Measurements from ENCODE around the gene UNC80.

UNC80 gene

DNA sequence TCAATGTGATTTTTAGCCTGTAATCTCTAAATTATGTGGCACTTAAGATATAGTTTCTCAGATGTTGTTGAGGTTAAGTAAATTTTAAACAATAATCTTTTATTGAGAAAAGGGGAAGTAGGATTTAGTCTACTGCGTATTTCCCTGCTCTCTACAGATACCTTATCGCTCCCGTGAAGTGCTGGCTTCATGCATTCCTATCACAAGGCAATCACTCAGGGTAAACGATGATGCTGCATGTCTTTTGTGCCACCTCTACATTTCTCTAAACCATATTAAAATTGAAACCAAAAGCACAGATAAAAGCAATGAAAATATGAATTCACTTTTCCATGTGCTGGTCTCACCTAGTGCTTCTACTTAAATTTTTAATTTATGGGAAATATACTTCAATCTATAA is 216.4 kb downstream of the UNC80 start:
- H3K36me3 ChIP-seq (ENCODE audit: control insufficient read depth, insufficient read depth, low read length) = no peaks in the 10 kb centered on the region
- no peaks in the 10 kb centered on the region for H3K27me3 ChIP-seq (ENCODE audit: control insufficient read depth, insufficient read depth, low read length)
- H3K4me1 ChIP-seq (ENCODE audit: control insufficient read depth, insufficient read depth, low read length) = no peaks in the 10 kb centered on the region
- no peaks in the 10 kb centered on the region for H3K9me3 ChIP-seq (ENCODE audit: control insufficient read depth, insufficient read depth, low read depth, low read length)
- no peak overlapping the region for H3K27ac ChIP-seq (ENCODE audit: low read depth, low read length)
- no peak overlapping the region for H3K4me3 ChIP-seq (ENCODE audit: low read depth, low read length)
- H3K9ac ChIP-seq (ENCODE audit: low read length) = no peak overlapping the region

DNA sequence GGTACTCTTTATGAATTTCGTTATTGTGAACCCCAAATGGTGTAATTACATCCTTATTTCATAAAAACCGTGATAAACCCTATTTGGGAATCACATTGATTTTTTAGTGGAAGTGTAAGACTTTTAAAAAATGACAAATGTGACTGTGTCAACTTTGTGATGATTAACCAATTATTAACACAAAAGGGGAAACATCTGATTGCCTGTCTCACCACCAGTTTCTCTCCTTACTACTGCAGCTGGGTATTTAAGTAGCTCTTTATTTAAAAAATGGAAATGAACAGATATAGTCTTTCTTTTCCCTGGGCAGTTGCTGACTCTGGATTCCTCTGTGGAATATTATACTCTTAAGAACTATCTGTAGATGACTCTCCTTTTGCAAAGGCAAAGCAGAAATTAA is 219.2 kb downstream of the UNC80 start:
- no peak overlapping the region for H3K27ac ChIP-seq (ENCODE audit: low read depth, low read length)
- no peaks in the 10 kb centered on the region for H3K27me3 ChIP-seq (ENCODE audit: control insufficient read depth, insufficient read depth, low read length)
- no peak overlapping the region for H3K9ac ChIP-seq (ENCODE audit: low read length)
- H3K9me3 ChIP-seq (ENCODE audit: control insufficient read depth, insufficient read depth, low read depth, low read length) = no peaks in the 10 kb centered on the region
- no peaks in the 10 kb centered on the region for H3K36me3 ChIP-seq (ENCODE audit: control insufficient read depth, insufficient read depth, low read length)
- H3K4me1 ChIP-seq (ENCODE audit: control insufficient read depth, insufficient read depth, low read length) = no peaks in the 10 kb centered on the region
- H3K4me3 ChIP-seq (ENCODE audit: low read depth, low read length) = no peak overlapping the region

DNA sequence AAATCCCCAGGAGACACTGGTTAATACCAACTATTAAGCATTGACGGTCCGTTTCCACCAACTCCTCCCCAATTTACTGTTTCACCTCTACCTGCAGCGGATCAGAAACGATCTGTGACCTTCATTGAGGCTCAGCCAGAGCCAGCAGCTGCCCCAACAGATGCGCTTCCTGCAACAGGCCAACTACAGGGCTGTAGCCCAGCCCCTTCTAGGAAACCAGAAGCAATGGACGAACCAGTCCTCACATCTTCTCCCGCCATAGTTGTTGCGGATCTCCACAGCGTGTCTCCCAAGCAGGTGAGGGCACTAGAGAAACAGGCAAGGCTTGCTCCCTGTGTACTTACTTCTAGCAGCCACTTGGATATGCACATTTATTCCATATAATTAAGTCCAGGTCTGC is 222.3 kb downstream of the UNC80 start:
- H3K36me3 ChIP-seq (ENCODE audit: control insufficient read depth, insufficient read depth, low read length) = no peaks in the 10 kb centered on the region
- H3K27ac ChIP-seq (ENCODE audit: low read depth, low read length) = no peak overlapping the region
- H3K4me3 ChIP-seq (ENCODE audit: low read depth, low read length) = no peak overlapping the region
- H3K9me3 ChIP-seq (ENCODE audit: control insufficient read depth, insufficient read depth, low read depth, low read length) = no peaks in the 10 kb centered on the region
- H3K9ac ChIP-seq (ENCODE audit: low read length) = no peak overlapping the region
- no peaks in the 10 kb centered on the region for H3K27me3 ChIP-seq (ENCODE audit: control insufficient read depth, insufficient read depth, low read length)
- H3K4me1 ChIP-seq (ENCODE audit: control insufficient read depth, insufficient read depth, low read length) = no peaks in the 10 kb centered on the region

DNA sequence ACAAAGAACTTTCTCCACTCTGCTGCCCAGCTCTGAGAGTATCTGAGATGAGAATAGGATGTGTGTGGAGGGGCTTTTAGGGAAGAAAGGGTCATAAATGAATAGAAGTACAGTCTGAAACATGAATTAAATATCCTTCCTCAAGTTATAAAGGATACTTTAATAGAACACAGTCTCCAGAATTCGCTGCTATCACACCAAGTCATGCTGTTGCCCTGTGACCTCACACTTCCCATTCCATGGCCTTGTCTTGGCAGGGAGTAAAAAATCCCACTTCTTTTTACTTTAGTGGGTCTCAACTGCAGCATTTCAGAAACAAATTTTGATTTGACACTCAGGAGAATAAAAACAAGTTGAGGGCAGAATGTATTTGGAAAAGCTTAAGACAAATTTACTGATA is 227.0 kb downstream of the UNC80 start:
- Histone ChIP-seq H3K9ac (ENCODE audit: low read length) (no peak overlapping the region), H3K4me3 (ENCODE audit: low read depth, low read length) (no peak overlapping the region), H3K36me3 (ENCODE audit: control insufficient read depth, insufficient read depth, low read length) (no peaks in the 10 kb centered on the region), H3K27me3 (ENCODE audit: control insufficient read depth, insufficient read depth, low read length) (no peaks in the 10 kb centered on the region), H3K4me1 (ENCODE audit: control insufficient read depth, insufficient read depth, low read length) (0 out of 2 replicates have a peak, but pooled peaks cover 4% of the 10 kb centered on the region), H3K9me3 (ENCODE audit: control insufficient read depth, insufficient read depth, low read depth, low read length) (no peaks in the 10 kb centered on the region), H3K27ac (ENCODE audit: low read depth, low read length) (no peak overlapping the region)

DNA sequence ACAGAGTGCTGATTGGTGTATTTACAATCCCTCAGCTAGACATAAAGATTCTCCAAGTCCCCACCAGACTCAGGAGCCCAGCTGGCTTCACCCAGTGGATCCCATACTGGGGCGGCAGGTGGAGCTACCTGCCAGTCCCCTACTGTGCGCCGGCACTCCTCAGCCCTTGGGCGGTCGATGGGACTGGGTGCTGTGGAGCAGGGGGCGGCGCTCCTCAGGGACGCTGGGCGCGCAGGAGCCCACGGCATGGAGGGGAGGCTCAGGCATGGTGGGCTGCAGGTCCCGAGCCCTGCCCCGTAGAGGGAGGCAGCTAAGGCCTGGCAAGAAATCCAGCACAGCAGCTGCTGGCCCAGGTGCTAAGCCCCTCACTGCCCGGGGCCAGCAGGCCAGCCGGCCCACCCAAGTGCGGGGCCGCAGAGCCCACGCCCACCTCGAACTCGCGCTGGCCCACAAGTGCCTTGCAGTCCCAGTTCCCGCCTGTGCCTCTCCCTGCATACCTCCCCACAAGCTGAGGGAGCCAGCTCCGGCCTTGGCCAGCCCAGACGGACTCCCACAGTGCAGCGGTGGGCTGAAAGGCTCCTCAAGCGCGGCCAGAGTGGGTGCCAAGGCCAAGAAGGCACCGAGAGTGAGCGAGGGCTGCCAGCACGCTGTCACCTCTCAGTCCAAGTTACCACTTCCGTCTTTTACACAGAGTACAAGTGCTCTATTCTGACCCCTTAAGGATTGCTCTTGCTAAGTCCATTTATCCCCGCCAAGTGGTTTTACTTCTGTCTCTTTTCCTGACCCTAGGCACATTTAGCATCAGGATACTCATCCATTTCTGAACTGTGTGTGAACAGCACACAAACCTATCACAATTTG is 229.1 kb downstream of the UNC80 start:
- no peak overlapping the region for H3K27ac ChIP-seq (ENCODE audit: low read depth, low read length)
- H3K27me3 ChIP-seq (ENCODE audit: control insufficient read depth, insufficient read depth, low read length) = no peaks in the 10 kb centered on the region
- no peak overlapping the region for H3K4me3 ChIP-seq (ENCODE audit: low read depth, low read length)
- H3K9me3 ChIP-seq (ENCODE audit: control insufficient read depth, insufficient read depth, low read depth, low read length) = no peaks in the 10 kb centered on the region
- no peak overlapping the region for H3K9ac ChIP-seq (ENCODE audit: low read length)
- peaks cover 17% of the 10 kb centered on the region for H3K36me3 ChIP-seq (ENCODE audit: control insufficient read depth, insufficient read depth, low read length)
- 0 out of 2 replicates have a peak, but pooled peaks cover 12% of the 10 kb centered on the region for H3K4me1 ChIP-seq (ENCODE audit: control insufficient read depth, insufficient read depth, low read length)

DNA sequence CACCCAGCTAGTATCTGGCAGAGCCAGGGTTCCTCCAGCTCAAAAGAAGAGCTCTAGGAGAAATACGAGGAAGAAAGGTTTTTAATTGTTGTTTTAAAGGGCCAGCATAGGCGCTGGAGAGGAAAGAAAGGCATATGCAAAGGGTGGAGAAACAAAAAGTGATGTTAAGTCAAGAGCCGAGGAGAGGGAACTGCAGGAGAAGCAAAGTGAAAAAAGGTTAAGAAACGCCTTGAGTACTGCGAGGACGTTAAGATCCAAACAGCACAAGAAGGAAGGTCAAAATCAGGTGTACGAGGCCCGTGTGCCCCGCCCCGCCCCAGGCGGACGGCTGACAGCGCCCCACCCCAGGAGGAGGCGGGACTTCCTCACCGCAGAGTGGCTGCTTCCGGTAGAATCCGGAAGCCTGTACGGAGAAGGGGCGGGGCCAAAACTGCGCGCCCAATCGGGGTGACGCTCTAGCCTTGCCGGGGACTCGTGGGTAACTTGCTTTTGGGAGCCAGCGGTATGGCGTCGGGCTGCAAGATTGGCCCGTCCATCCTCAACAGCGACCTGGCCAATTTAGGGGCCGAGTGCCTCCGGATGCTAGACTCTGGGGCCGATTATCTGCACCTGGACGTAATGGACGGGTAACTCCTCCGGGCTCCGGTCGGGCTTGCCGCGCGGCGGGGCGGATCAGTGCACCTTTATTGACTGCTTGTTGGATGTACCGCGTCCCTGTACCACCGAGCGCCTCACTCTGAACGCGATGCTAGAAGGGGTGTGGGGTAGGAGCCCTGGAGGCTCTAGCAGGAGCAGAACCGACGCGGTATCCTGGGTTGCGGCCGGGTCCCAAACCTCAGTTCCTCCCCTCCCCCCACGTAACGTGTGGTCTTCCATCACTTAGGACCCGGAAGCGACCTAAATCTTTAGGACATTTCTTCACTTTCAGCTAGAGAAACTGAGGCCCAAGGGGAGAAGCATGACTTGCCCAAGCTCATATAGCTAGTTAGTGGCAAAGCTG is 230.8 kb downstream of the UNC80 start, which contains the start of gene RPE:
Gene RPE (plus strand): TSS at position 481 of the 1,000 bp plus-strand sequence. CDS start 24 bp downstream, at position 505.
- peak within 1 kb of the TSS; percentile 90 for H3K9ac ChIP-seq (ENCODE audit: low read length)
- H3K27me3 ChIP-seq (ENCODE audit: control insufficient read depth, insufficient read depth, low read length) = no peaks in the 10 kb centered on the region
- 0 out of 2 replicates have a peak, but pooled peaks cover 12% of the 10 kb centered on the region for H3K4me1 ChIP-seq (ENCODE audit: control insufficient read depth, insufficient read depth, low read length)
- peak within 1 kb of the TSS; percentile 91 for H3K4me3 ChIP-seq (ENCODE audit: low read depth, low read length)
- H3K27ac ChIP-seq (ENCODE audit: low read depth, low read length) = peak within 1 kb of the TSS; percentile 75
- H3K9me3 ChIP-seq (ENCODE audit: control insufficient read depth, insufficient read depth, low read depth, low read length) = no peaks in the 10 kb centered on the region
- H3K36me3 ChIP-seq (ENCODE audit: control insufficient read depth, insufficient read depth, low read length) = peaks cover 28% of the 10 kb centered on the region

DNA sequence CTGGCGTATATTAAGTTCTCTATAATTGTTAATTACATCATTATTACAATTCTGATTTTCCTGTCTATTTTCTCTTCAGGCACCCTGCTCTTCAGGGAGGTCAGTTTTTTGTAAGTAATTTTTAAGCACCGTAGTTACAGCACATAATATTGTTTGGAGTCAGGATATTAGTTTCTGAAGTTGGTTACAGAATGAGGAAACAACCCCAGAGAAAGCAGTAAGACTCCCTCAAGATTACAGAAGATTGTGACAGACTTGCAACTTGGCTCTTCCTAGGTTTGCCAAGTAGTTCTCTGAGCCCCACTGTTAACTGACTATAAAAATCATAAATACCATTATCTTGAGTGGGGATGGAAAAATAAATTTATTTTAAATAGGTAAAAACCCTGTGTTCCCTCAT is 231.7 kb downstream of the UNC80 start:
- Histone ChIP-seq H3K9ac (ENCODE audit: low read length) (peak overlapping the region; percentile 90), H3K36me3 (ENCODE audit: control insufficient read depth, insufficient read depth, low read length) (peaks cover 33% of the 10 kb centered on the region), H3K9me3 (ENCODE audit: control insufficient read depth, insufficient read depth, low read depth, low read length) (no peaks in the 10 kb centered on the region), H3K27ac (ENCODE audit: low read depth, low read length) (0 out of 2 replicates have a peak overlapping the region, but pooled peaks have one; percentile 75), H3K4me3 (ENCODE audit: low read depth, low read length) (peak overlapping the region; percentile 91), H3K4me1 (ENCODE audit: control insufficient read depth, insufficient read depth, low read length) (0 out of 2 replicates have a peak, but pooled peaks cover 12% of the 10 kb centered on the region), H3K27me3 (ENCODE audit: control insufficient read depth, insufficient read depth, low read length) (no peaks in the 10 kb centered on the region)

DNA sequence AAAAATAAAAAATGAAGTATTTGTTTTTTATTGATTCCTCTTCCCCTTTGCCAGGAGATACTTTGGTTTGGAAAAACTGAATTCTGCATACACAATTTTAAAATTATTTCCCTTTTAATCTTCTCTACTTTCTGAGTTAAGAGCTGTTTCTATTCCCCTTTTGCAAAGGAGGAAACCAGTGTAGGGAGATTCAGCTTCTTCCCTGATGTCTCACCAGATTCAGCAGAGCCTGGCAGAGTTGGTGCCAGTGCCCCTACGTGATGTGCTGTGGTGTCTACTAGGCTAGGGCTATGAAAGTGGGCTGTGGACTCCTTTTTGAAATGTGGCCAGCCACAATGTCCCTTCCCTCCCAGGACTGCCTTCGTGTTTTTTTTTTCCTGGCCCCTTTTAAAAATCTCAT is 233.2 kb downstream of the UNC80 start:
- Histone ChIP-seq H3K27ac (ENCODE audit: low read depth, low read length) (no peak overlapping the region), H3K36me3 (ENCODE audit: control insufficient read depth, insufficient read depth, low read length) (peaks cover 44% of the 10 kb centered on the region), H3K9me3 (ENCODE audit: control insufficient read depth, insufficient read depth, low read depth, low read length) (no peaks in the 10 kb centered on the region), H3K4me1 (ENCODE audit: control insufficient read depth, insufficient read depth, low read length) (0 out of 2 replicates have a peak, but pooled peaks cover 12% of the 10 kb centered on the region), H3K4me3 (ENCODE audit: low read depth, low read length) (no peak overlapping the region), H3K27me3 (ENCODE audit: control insufficient read depth, insufficient read depth, low read length) (no peaks in the 10 kb centered on the region), H3K9ac (ENCODE audit: low read length) (no peak overlapping the region)

DNA sequence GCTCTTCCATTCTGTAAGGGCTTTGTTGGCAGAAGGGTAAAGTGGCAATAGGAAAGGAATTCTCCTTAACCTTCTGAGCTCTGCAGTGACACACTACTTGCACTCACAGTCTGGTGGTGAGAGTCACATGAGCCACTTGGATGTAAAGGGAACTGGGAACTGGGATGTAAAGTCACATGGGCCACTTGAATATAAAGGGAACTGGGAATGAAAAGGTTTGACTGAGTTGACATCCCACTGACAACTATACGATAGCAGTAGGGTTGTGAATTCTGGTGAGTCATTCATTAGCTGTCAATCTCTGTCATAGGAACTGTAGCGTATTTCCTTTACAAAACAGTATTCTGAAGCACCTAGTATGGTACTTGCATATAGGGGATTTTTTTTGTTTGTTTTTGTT is 236.3 kb downstream of the UNC80 start:
- Histone ChIP-seq H3K27ac (ENCODE audit: low read depth, low read length) (no peak overlapping the region), H3K27me3 (ENCODE audit: control insufficient read depth, insufficient read depth, low read length) (no peaks in the 10 kb centered on the region), H3K9ac (ENCODE audit: low read length) (no peak overlapping the region), H3K9me3 (ENCODE audit: control insufficient read depth, insufficient read depth, low read depth, low read length) (no peaks in the 10 kb centered on the region), H3K4me1 (ENCODE audit: control insufficient read depth, insufficient read depth, low read length) (0 out of 2 replicates have a peak, but pooled peaks cover 12% of the 10 kb centered on the region), H3K36me3 (ENCODE audit: control insufficient read depth, insufficient read depth, low read length) (peaks cover 74% of the 10 kb centered on the region), H3K4me3 (ENCODE audit: low read depth, low read length) (no peak overlapping the region)

DNA sequence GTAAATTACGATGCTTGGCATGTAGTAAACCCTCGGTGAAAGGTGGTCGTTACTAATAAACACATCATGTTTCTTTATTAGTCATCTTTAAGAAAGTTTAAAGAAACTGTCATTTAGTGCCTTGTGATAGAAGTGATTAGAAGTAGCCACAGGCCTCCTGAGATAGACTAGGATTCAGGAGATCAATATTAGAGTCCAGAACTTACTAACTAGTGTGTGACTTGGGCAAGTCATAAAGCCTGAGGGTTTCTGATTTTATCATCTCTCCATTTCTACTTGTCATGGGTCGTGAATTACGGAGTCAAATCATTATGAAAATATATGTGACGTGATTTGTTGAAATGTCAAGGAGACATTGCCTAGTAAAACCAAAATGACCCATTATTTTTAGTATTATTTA is 237.5 kb downstream of the UNC80 start:
- no peaks in the 10 kb centered on the region for H3K27me3 ChIP-seq (ENCODE audit: control insufficient read depth, insufficient read depth, low read length)
- H3K4me1 ChIP-seq (ENCODE audit: control insufficient read depth, insufficient read depth, low read length) = 0 out of 2 replicates have a peak, but pooled peaks cover 4% of the 10 kb centered on the region
- H3K4me3 ChIP-seq (ENCODE audit: low read depth, low read length) = no peak overlapping the region
- H3K27ac ChIP-seq (ENCODE audit: low read depth, low read length) = no peak overlapping the region
- no peak overlapping the region for H3K9ac ChIP-seq (ENCODE audit: low read length)
- peaks cover 82% of the 10 kb centered on the region for H3K36me3 ChIP-seq (ENCODE audit: control insufficient read depth, insufficient read depth, low read length)
- no peaks in the 10 kb centered on the region for H3K9me3 ChIP-seq (ENCODE audit: control insufficient read depth, insufficient read depth, low read depth, low read length)
